H9 (cell line): ENCODE results near the gene CHPT1. TPM values are rescaled to one million over a fixed set of nuclear protein-coding genes. Genes with fewer than 3 reads are reported as not detected.
A peak's percentile ranks its signal among the peaks of the same experiment; 100 is the strongest.

Experiments used
- DNase-seq: peaks from one replicate; pipeline ENCODE4 v3.0.0-alpha.2; 2017
- H2AFZ ChIP-seq: one replicate; pipeline ENCODE4 v1.6.1; 2013; ENCODE audit warnings: mild to moderate bottlenecking, low read length, control low read depth, moderate library complexity
- H2AK5ac ChIP-seq: 2 replicates; pipeline ENCODE4 v1.6.1; 2013; ENCODE audit warnings: low read length, control low read depth, mixed read lengths; ENCODE audit not compliant: insufficient read length
- H2BK120ac ChIP-seq: one replicate; pipeline ENCODE4 v1.6.1; 2013; ENCODE audit warnings: low read depth, mild to moderate bottlenecking, low read length, control low read depth, inconsistent platforms; ENCODE audit not compliant: poor library complexity, severe bottlenecking
- H2BK12ac ChIP-seq: 2 replicates; pipeline ENCODE4 v1.6.1; 2013; ENCODE audit warnings: low read length, control low read depth, mixed read lengths, low read depth; ENCODE audit not compliant: insufficient read length
- H2BK15ac ChIP-seq: 2 replicates; pipeline ENCODE4 v1.6.1; 2013; ENCODE audit warnings: low read depth, low read length, control low read depth
- H2BK20ac ChIP-seq: one replicate; pipeline ENCODE4 v1.6.1; 2013; ENCODE audit warnings: low read depth, mild to moderate bottlenecking, low read length, control low read depth, inconsistent platforms; ENCODE audit not compliant: poor library complexity, severe bottlenecking
- H2BK5ac ChIP-seq: 2 replicates; pipeline ENCODE4 v1.6.1; 2013; ENCODE audit warnings: low read length, control low read depth, mixed read lengths; ENCODE audit not compliant: insufficient read length
- H3K14ac ChIP-seq: 2 replicates; pipeline ENCODE4 v1.6.1; 2013; ENCODE audit warnings: low read length, control low read depth; ENCODE audit not compliant: insufficient read depth
- H3K18ac ChIP-seq: 2 replicates; pipeline ENCODE4 v1.6.1; 2013; ENCODE audit warnings: low read depth, mild to moderate bottlenecking, mixed read lengths, low read length, control low read depth; ENCODE audit not compliant: insufficient read length
- H3K23ac ChIP-seq: 2 replicates; pipeline ENCODE4 v1.6.1; 2013; ENCODE audit warnings: low read length, control low read depth, mixed read lengths, low read depth; ENCODE audit not compliant: insufficient read length
- H3K23me2 ChIP-seq: 2 replicates; pipeline ENCODE4 v1.6.1; 2013; ENCODE audit warnings: low read depth, mild to moderate bottlenecking, mixed read lengths, low read length, control low read depth; ENCODE audit not compliant: insufficient read length, poor library complexity, severe bottlenecking
- H3K27ac ChIP-seq: 2 replicates; pipeline ENCODE4 v1.5.1; 2013; ENCODE audit warnings: low read length, control low read depth, mixed read lengths, low read depth; ENCODE audit not compliant: insufficient read length
- H3K27me3 ChIP-seq: 2 replicates; pipeline ENCODE4 v1.6.1; 2013; ENCODE audit warnings: low read length, control low read depth, inconsistent platforms; ENCODE audit not compliant: insufficient read depth
- H3K4ac ChIP-seq: 2 replicates; pipeline ENCODE4 v1.6.1; 2013; ENCODE audit warnings: low read depth, mild to moderate bottlenecking, control low read depth, inconsistent platforms, low read length, moderate library complexity
- H3K4me1 ChIP-seq: 2 replicates; pipeline ENCODE4 v1.6.1; 2013; ENCODE audit warnings: low read length, control low read depth, inconsistent platforms; ENCODE audit not compliant: insufficient read depth
- H3K4me2 ChIP-seq: 2 replicates; pipeline ENCODE4 v1.6.1; 2013; ENCODE audit warnings: low read length, control low read depth, mixed read lengths; ENCODE audit not compliant: insufficient read length, insufficient read depth
- H3K56ac ChIP-seq: 2 replicates; pipeline ENCODE4 v1.6.1; 2013; ENCODE audit warnings: low read depth, mild to moderate bottlenecking, mixed read lengths, low read length, control low read depth; ENCODE audit not compliant: insufficient read length
- H3K79me1 ChIP-seq: 2 replicates; pipeline ENCODE4 v1.6.1; 2013; ENCODE audit warnings: low read depth, mild to moderate bottlenecking, moderate library complexity, low read length, control low read depth, inconsistent platforms; ENCODE audit not compliant: insufficient read depth, poor library complexity, severe bottlenecking
- H3K79me2 ChIP-seq: 2 replicates; pipeline ENCODE4 v1.6.1; 2013; ENCODE audit warnings: low read length, control low read depth, inconsistent platforms; ENCODE audit not compliant: insufficient read depth
- H3K9ac ChIP-seq: 2 replicates; pipeline ENCODE4 v1.6.1; 2013; ENCODE audit warnings: low read length, control low read depth, mixed read lengths; ENCODE audit not compliant: insufficient read length; ENCODE audit errors: extremely low read depth
- H3K9me3 ChIP-seq: one replicate; pipeline ENCODE4 v1.6.1; 2013; ENCODE audit warnings: low read depth, low read length, inconsistent platforms; ENCODE audit not compliant: control insufficient read depth
- H3T11ph ChIP-seq: one replicate; pipeline ENCODE4 v1.6.1; 2013; ENCODE audit warnings: mild to moderate bottlenecking, low read length, control low read depth, inconsistent platforms
- H4K20me1 ChIP-seq: one replicate; pipeline ENCODE4 v1.6.1; 2013; ENCODE audit not compliant: control insufficient read depth, insufficient read length, insufficient read depth
- H4K5ac ChIP-seq: 2 replicates; pipeline ENCODE4 v1.6.1; 2013; ENCODE audit warnings: low read depth, mild to moderate bottlenecking, mixed read lengths, low read length, control low read depth; ENCODE audit not compliant: insufficient read length
- H4K8ac ChIP-seq: replicated peaks from 2 replicates; pipeline ENCODE4 v1.6.1; 2013; ENCODE audit warnings: low read length, control low read depth, mixed read lengths, low read depth; ENCODE audit not compliant: insufficient read length
- H4K91ac ChIP-seq: 2 replicates; pipeline ENCODE4 v1.6.1; 2013; ENCODE audit warnings: low read depth, mild to moderate bottlenecking, moderate library complexity, mixed read lengths, low read length, control low read depth; ENCODE audit not compliant: insufficient read length
- H3K27ac Mint-ChIP-seq, 3 experiments: 2 replicates in 2 of 3; 3 replicates in 1 of 3; pipeline ENCODE4 v1.8.0; 2020 to 2021; ENCODE audit warnings: mixed read lengths in 3 of 3, mild to moderate bottlenecking in 1 of 3, moderate library complexity in 1 of 3
- H3K27me3 Mint-ChIP-seq: 2 replicates; pipeline ENCODE4 v1.8.0; 2021; ENCODE audit warnings: low read depth, mild to moderate bottlenecking, moderate library complexity, mixed read lengths
- H3K36me3 Mint-ChIP-seq, 3 experiments: 2 replicates in 2 of 3; 3 replicates in 1 of 3; pipeline ENCODE4 v1.8.0; 2020 to 2021; ENCODE audit warnings: low read depth in 3 of 3, mixed read lengths in 3 of 3; ENCODE audit not compliant: insufficient read depth in 1 of 3
- H3K4me1 Mint-ChIP-seq, 2 experiments: 2 replicates each; pipeline ENCODE4 v1.8.0; 2020; ENCODE audit warnings: mixed read lengths in 2 of 2
- H3K4me3 Mint-ChIP-seq, 2 experiments: 2 replicates in 1 of 2; 3 replicates in 1 of 2; pipeline ENCODE4 v1.8.0; 2020 to 2021; ENCODE audit warnings: mild to moderate bottlenecking in 2 of 2, mixed read lengths in 2 of 2, moderate library complexity in 1 of 2
- H3K9me3 Mint-ChIP-seq, 2 experiments: 2 replicates in 1 of 2; 3 replicates in 1 of 2; pipeline ENCODE4 v1.8.0; 2020; ENCODE audit warnings: mild to moderate bottlenecking in 2 of 2, mixed read lengths in 2 of 2, moderate library complexity in 1 of 2
- CTCF ChIP-seq: fragments of 200-600 bp; sonication (generic); conservative IDR thresholded peaks from 3 replicates; pipeline ENCODE4 v1.8.0; 2021; ENCODE audit warnings: antibody characterized with exemption, mild to moderate bottlenecking
- WGBS: extraction: QIAGEN DNeasy Blood & Tissue Kit; methylation state at CpG from one replicate; pipeline ENCODE4 v1.1.7; 2013; ENCODE audit warnings: missing lambda C conversion rate, low lambda C conversion rate, mixed read lengths; ENCODE audit not compliant: insufficient read length; ENCODE audit errors: extremely low coverage; 5-methylcytosine and 5-hydroxymethylcytosine counted together
- total RNA-seq: library from RNA; stranded (reverse); gene quantifications from 2 replicates; pipeline ENCODE4 v1.2.1, GENCODE V29; 2021

The CHPT1 gene
- total RNA-seq, 1 experiment from 2014 or later = 17.1 TPM

DNA sequence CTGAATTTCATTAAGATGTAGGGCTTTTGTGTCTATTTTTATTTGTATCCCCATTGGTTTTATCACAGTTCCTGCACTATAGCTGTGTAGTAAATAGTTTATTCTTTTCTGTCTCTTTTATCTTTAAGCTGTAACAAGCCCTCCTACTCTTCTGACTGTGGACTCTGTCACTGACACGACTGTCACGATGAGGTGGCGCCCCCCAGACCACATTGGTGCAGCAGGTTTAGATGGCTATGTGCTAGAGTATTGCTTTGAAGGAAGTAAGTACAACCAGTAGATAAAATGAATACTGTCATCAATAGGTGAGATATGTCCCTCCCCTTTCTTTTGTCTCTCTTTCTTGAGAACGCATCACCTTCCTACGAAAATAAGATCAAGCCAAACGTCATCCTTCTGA, 34.1 kb upstream of the CHPT1 start:
- Mint-ChIP-seq H3K27me3 (no peaks in the 10 kb centered on the region), H3K9me3 (no peaks in the 10 kb centered on the region), H3K36me3 (no peaks in the 10 kb centered on the region), H3K4me1 (peaks cover 23 to 26% of the 10 kb centered on the region in 2 experiments), H3K27ac (no peak overlapping the region), H3K4me3 (no peak overlapping the region)
- Histone ChIP-seq H3K9me3 (no peaks in the 10 kb centered on the region), H3T11ph (no peak overlapping the region), H2BK5ac (no peak overlapping the region), H2AFZ (no peak overlapping the region), H3K4ac (no peak overlapping the region), H2BK20ac (no peak overlapping the region), H3K27ac (no peak overlapping the region), H2BK12ac (no peak overlapping the region), H3K23me2 (no peaks in the 10 kb centered on the region), H4K20me1 (no peaks in the 10 kb centered on the region), H3K9ac (no peak overlapping the region), H3K79me1 (no peaks in the 10 kb centered on the region), H2BK15ac (no peak overlapping the region), H3K79me2 (no peaks in the 10 kb centered on the region), H3K56ac (no peak overlapping the region), H3K4me1 (peaks cover 6% of the 10 kb centered on the region; the same call in 1 of the 2 replicates), H2BK120ac (no peak overlapping the region), H3K14ac (no peak overlapping the region), H3K4me2 (no peak overlapping the region), H2AK5ac (no peak overlapping the region), H4K5ac (no peak overlapping the region), H3K23ac (no peak overlapping the region), H3K27me3 (no peaks in the 10 kb centered on the region), H4K8ac (no peak overlapping the region), H4K91ac (no peak overlapping the region), H3K18ac (no peak overlapping the region)
- WGBS = no CpG with 5 or more reads among the region's 6 CpGs
- 0 out of 3 replicates have a peak, but pooled peaks have one; percentile 15 for TF ChIP-seq CTCF
- no peak for DNase-seq
